HEK293 (cell line): ENCODE data around the gene CAGE1.

Experiments used
- GLI2 ChIP-seq: fragments of 450-650 bp; formaldehyde crosslinking; IDR thresholded peaks from 2 replicates; pipeline ENCODE4; 2017; ENCODE audit warnings: missing biosample characterization, missing genetic modification characterization, low read depth, borderline replicate concordance
- IKZF3 ChIP-seq: fragments of 450-650 bp; IDR thresholded peaks from 2 replicates; pipeline ENCODE4 v1.5.0; 2018; ENCODE audit warnings: missing biosample characterization, mild to moderate bottlenecking, missing genetic modification characterization, moderate library complexity
- SP3 ChIP-seq: fragments of 450-650 bp; formaldehyde crosslinking; IDR thresholded peaks from 2 replicates; pipeline ENCODE4 v1.5.1; 2016; ENCODE audit warnings: missing biosample characterization, missing genetic modification characterization
- ZBTB7A ChIP-seq: fragments of 450-650 bp; formaldehyde crosslinking; IDR thresholded peaks from 2 replicates; pipeline ENCODE4 v1.5.1; 2016; ENCODE audit warnings: low read depth, missing biosample characterization, missing genetic modification characterization
- ZBTB8A ChIP-seq: fragments of 450-650 bp; formaldehyde crosslinking; IDR thresholded peaks from 2 replicates; pipeline ENCODE4 v1.5.1; 2016; ENCODE audit warnings: missing biosample characterization, missing genetic modification characterization
- ZNF138 ChIP-seq: fragments of 450-650 bp; formaldehyde crosslinking; IDR thresholded peaks from 2 replicates; pipeline ENCODE4 v1.5.1; 2016; ENCODE audit warnings: missing biosample characterization, missing genetic modification characterization, borderline replicate concordance
- ZNF311 ChIP-seq: fragments of 450-650 bp; formaldehyde crosslinking; IDR thresholded peaks from 2 replicates; pipeline ENCODE4 v1.5.1; 2017; ENCODE audit warnings: missing biosample characterization, missing genetic modification characterization, borderline replicate concordance
- ZNF76 ChIP-seq: fragments of 450-650 bp; formaldehyde crosslinking; IDR thresholded peaks from 2 replicates; pipeline ENCODE4; 2016; ENCODE audit warnings: low read depth, missing biosample characterization, missing genetic modification characterization, borderline replicate concordance
- TF ChIP-seq, protein P1 (sequence below): fragments of 450-650 bp; formaldehyde crosslinking; IDR thresholded peaks from 2 replicates; pipeline ENCODE4 v1.5.1; 2016; ENCODE audit warnings: missing biosample characterization, missing genetic modification characterization
- TF ChIP-seq, protein P2 (sequence below): fragments of 450-650 bp; formaldehyde crosslinking; IDR thresholded peaks from 2 replicates; pipeline ENCODE4 v1.5.1; 2017; ENCODE audit warnings: missing biosample characterization, mild to moderate bottlenecking, missing genetic modification characterization, moderate library complexity
- TF ChIP-seq, protein P3 (sequence below): fragments of 450-650 bp; formaldehyde crosslinking; IDR thresholded peaks from 2 replicates; pipeline ENCODE4 v1.5.1; 2016; ENCODE audit warnings: missing biosample characterization, missing genetic modification characterization

DNA sequence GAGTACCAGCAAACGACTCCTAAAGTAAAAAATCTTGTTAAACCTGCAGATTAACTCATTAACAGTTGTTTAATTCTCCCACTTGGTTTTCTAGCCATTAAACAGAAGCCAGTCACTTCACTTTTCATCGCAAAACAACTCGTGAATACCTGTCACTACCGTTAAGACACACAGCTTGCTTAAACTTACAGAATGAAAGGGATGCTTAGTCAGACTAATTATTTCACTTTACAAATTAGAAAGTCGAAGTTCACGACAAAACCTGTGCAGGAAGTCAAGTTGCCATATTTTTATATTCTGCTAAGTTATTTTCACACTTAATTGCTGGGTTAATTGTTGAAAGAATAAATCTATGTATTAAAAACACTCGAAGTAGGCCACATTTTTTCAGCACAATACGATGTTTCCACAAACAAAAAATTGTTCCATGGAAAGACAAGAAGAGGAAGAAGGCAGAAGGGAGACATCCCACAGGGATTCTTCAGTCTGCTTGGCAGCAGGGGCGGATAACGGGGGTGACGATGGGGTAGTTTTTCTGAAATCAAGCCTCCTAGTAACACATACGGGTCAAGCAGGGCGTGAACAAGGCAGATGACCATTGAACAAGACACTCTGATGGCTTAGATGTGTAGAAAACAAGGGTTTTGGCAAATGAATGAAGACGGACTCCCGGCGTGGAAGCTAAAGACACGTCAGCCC lies 77.5 kb downstream of the CAGE1 start:
- TF ChIP-seq, protein P1, sequence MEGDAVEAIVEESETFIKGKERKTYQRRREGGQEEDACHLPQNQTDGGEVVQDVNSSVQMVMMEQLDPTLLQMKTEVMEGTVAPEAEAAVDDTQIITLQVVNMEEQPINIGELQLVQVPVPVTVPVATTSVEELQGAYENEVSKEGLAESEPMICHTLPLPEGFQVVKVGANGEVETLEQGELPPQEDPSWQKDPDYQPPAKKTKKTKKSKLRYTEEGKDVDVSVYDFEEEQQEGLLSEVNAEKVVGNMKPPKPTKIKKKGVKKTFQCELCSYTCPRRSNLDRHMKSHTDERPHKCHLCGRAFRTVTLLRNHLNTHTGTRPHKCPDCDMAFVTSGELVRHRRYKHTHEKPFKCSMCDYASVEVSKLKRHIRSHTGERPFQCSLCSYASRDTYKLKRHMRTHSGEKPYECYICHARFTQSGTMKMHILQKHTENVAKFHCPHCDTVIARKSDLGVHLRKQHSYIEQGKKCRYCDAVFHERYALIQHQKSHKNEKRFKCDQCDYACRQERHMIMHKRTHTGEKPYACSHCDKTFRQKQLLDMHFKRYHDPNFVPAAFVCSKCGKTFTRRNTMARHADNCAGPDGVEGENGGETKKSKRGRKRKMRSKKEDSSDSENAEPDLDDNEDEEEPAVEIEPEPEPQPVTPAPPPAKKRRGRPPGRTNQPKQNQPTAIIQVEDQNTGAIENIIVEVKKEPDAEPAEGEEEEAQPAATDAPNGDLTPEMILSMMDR (tag by site-specific recombination): no peak
- TF ChIP-seq, protein P2, sequence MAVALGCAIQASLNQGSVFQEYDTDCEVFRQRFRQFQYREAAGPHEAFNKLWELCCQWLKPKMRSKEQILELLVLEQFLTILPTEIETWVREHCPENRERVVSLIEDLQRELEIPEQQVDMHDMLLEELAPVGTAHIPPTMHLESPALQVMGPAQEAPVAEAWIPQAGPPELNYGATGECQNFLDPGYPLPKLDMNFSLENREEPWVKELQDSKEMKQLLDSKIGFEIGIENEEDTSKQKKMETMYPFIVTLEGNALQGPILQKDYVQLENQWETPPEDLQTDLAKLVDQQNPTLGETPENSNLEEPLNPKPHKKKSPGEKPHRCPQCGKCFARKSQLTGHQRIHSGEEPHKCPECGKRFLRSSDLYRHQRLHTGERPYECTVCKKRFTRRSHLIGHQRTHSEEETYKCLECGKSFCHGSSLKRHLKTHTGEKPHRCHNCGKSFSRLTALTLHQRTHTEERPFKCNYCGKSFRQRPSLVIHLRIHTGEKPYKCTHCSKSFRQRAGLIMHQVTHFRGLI (tag by site-specific recombination): no peak
- TF ChIP-seq, protein P3, sequence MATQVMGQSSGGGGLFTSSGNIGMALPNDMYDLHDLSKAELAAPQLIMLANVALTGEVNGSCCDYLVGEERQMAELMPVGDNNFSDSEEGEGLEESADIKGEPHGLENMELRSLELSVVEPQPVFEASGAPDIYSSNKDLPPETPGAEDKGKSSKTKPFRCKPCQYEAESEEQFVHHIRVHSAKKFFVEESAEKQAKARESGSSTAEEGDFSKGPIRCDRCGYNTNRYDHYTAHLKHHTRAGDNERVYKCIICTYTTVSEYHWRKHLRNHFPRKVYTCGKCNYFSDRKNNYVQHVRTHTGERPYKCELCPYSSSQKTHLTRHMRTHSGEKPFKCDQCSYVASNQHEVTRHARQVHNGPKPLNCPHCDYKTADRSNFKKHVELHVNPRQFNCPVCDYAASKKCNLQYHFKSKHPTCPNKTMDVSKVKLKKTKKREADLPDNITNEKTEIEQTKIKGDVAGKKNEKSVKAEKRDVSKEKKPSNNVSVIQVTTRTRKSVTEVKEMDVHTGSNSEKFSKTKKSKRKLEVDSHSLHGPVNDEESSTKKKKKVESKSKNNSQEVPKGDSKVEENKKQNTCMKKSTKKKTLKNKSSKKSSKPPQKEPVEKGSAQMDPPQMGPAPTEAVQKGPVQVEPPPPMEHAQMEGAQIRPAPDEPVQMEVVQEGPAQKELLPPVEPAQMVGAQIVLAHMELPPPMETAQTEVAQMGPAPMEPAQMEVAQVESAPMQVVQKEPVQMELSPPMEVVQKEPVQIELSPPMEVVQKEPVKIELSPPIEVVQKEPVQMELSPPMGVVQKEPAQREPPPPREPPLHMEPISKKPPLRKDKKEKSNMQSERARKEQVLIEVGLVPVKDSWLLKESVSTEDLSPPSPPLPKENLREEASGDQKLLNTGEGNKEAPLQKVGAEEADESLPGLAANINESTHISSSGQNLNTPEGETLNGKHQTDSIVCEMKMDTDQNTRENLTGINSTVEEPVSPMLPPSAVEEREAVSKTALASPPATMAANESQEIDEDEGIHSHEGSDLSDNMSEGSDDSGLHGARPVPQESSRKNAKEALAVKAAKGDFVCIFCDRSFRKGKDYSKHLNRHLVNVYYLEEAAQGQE (tag by site-specific recombination): no peak
- TF ChIP-seq ZNF76 (tag by site-specific recombination) (no peak), ZNF138 (tag by site-specific recombination) (no peak), ZBTB8A (tag by site-specific recombination) (no peak), ZBTB7A (tag by site-specific recombination) (no peak), IKZF3 (tag by site-specific recombination) (peak; percentile 63; the same call in 1 of the 2 replicates), SP3 (tag by site-specific recombination) (no peak), GLI2 (tag by site-specific recombination) (no peak), ZNF311 (tag by site-specific recombination) (no peak)
